Activated CD8-positive, alpha-beta T cell treated with anti-CD3 and anti-CD28 coated beads for 36 hours (primary cell): ENCODE measurements around the gene MTFMT. TPM values are rescaled to one million over a fixed set of nuclear protein-coding genes. Genes with fewer than 3 reads are reported as not detected.

Experiments
- ATAC-seq: fragments of 200-7000 bp; cut with Tn5 transposase; one replicate; pipeline ENCODE4 v1.10.0; 2021; ENCODE audit warnings: mild to moderate bottlenecking, moderate library complexity
- CTCF ChIA-PET: fragments of 350-600 bp; sonication (Branson Sonifier 250); formaldehyde crosslinking; loops from one replicate; lab custom pipeline; 2021; ENCODE audit warnings: antibody characterized with exemption; lab: Charles Lee
- POLR2A ChIA-PET: fragments of 350-600 bp; sonication (Branson Sonifier 250); formaldehyde crosslinking; loops from one replicate; lab custom pipeline; 2021; ENCODE audit warnings: antibody characterized with exemption; lab: Charles Lee
- DNase-seq: peaks from one replicate; pipeline ENCODE4 v3.0.0-alpha.2; 2020
- H3K27ac Mint-ChIP-seq: one replicate; pipeline ENCODE4 v1.8.0; 2021; ENCODE audit warnings: mild to moderate bottlenecking, mixed read lengths
- H3K27me3 Mint-ChIP-seq: one replicate; pipeline ENCODE4 v1.8.0; 2021; ENCODE audit warnings: mixed read lengths
- H3K36me3 Mint-ChIP-seq: one replicate; pipeline ENCODE4 v1.8.0; 2021; ENCODE audit warnings: low read depth, mixed read lengths
- H3K4me1 Mint-ChIP-seq: one replicate; pipeline ENCODE4 v1.8.0; 2021; ENCODE audit warnings: low read depth, mixed read lengths
- H3K4me3 Mint-ChIP-seq: one replicate; pipeline ENCODE4 v1.8.0; 2021; ENCODE audit warnings: mild to moderate bottlenecking, moderate library complexity, mixed read lengths
- H3K9me3 Mint-ChIP-seq: one replicate; pipeline ENCODE4 v1.8.0; 2021; ENCODE audit warnings: mixed read lengths
- CTCF ChIP-seq: fragments of 200-600 bp; IDR thresholded peaks from one replicate; pipeline ENCODE4 v1.8.0; 2022; ENCODE audit warnings: antibody characterized with exemption, mild to moderate bottlenecking
- intact Hi-C: fragments of 100-400 bp; cut with micrococcal nuclease; formaldehyde crosslinking; loops from one replicate; pipeline ENCODE4 v1.10.0; 2022
- total RNA-seq, 2 experiments: library from RNA; stranded (reverse); gene quantifications; one replicate each; pipeline ENCODE4 v1.2.3, GENCODE V29; 2021

Gene MTFMT
- total RNA-seq, 2 experiments from 2014 or later, result 19.7 to 21.0 TPM

GRCh38 chr15:64961013-64961412 lies 68.4 kb downstream of the MTFMT start:
- ATAC-seq (no peak), DNase-seq (no peak)
- H3K4me1 Mint-ChIP-seq, result no peaks in the 10 kb centered on the region
- H3K27ac Mint-ChIP-seq, result no peak overlapping the region
- no peak for TF ChIP-seq CTCF
- ChIA-PET POLR2A (no interaction called here), CTCF (no interaction called here)
- intact Hi-C loops, result no loop called here
- H3K9me3 Mint-ChIP-seq, result no peaks in the 10 kb centered on the region
- H3K4me3 Mint-ChIP-seq, result no peak overlapping the region
- peaks cover 42% of the 10 kb centered on the region for H3K36me3 Mint-ChIP-seq
- H3K27me3 Mint-ChIP-seq, result no peaks in the 10 kb centered on the region

DNA sequence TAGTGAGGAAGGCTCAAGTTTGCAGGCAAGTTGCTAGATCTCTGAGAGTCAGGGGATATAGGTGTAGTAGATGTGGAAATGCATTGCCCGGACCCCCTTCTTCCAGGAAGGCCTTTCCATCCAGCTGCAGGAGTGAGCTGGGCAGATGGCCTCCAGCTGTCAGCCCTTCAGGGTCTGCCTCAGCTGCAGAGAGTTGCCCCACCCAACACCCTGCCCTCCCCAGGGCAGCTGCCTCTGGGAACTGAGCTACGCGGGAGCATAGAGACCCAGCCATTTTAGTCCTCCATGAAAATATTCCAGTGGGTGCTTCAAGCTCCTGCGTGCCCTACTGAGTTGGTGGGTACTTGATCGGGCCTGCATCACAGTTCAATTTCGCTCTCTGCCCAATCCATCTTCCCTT lies 69.3 kb downstream of the MTFMT start:
- ChIA-PET CTCF (interaction anchor here (1.4 kb wide), 1 partner anchor 12 kb away, joined by 3 read pairs; no protein-coding TSS in a partner anchor), POLR2A (interaction anchor here (0.7 kb wide), 1 partner anchor 40 kb away, joined by 3 read pairs; no protein-coding TSS in a partner anchor)
- H3K36me3 Mint-ChIP-seq, result peaks cover 43% of the 10 kb centered on the region
- ATAC-seq (no peak), DNase-seq (no peak)
- TF ChIP-seq CTCF, result no peak
- no peaks in the 10 kb centered on the region for H3K27me3 Mint-ChIP-seq
- H3K4me3 Mint-ChIP-seq, result no peak overlapping the region
- H3K4me1 Mint-ChIP-seq, result no peaks in the 10 kb centered on the region
- H3K27ac Mint-ChIP-seq, result no peak overlapping the region
- intact Hi-C loops, result no loop called here
- H3K9me3 Mint-ChIP-seq, result no peaks in the 10 kb centered on the region

GRCh38 chr15:64959128-64959527 lies 70.3 kb downstream of the MTFMT start:
- ChIA-PET POLR2A (no interaction called here), CTCF (interaction anchor here (1.1 to 1.4 kb wide), 2 partner anchors 13 to 231 kb away, joined by 3 read pairs; no protein-coding TSS in a partner anchor)
- intact Hi-C loops, result no loop called here
- no peak overlapping the region for H3K4me3 Mint-ChIP-seq
- DNase-seq (no peak), ATAC-seq (no peak)
- no peaks in the 10 kb centered on the region for H3K4me1 Mint-ChIP-seq
- no peaks in the 10 kb centered on the region for H3K9me3 Mint-ChIP-seq
- TF ChIP-seq CTCF, result no peak
- H3K27me3 Mint-ChIP-seq, result no peaks in the 10 kb centered on the region
- peaks cover 39% of the 10 kb centered on the region for H3K36me3 Mint-ChIP-seq
- H3K27ac Mint-ChIP-seq, result no peak overlapping the region

- ATAC-seq, result no peak
- H3K4me3 Mint-ChIP-seq, result no peak overlapping the region
- H3K9me3 Mint-ChIP-seq, result no peaks in the 10 kb centered on the region
- ChIA-PET POLR2A (no interaction called here), CTCF (no interaction called here)
- intact Hi-C loops, result no loop called here
- H3K27me3 Mint-ChIP-seq, result no peaks in the 10 kb centered on the region
- no peaks in the 10 kb centered on the region for H3K4me1 Mint-ChIP-seq
- TF ChIP-seq CTCF, result no peak
- peaks cover 10% of the 10 kb centered on the region for H3K36me3 Mint-ChIP-seq
- peak overlapping the region; percentile 4 for H3K27ac Mint-ChIP-seq
- DNase-seq, result no peak
Measured at GRCh38 chr15:64954395-64954794, 75.0 kb downstream of the MTFMT start.

DNA sequence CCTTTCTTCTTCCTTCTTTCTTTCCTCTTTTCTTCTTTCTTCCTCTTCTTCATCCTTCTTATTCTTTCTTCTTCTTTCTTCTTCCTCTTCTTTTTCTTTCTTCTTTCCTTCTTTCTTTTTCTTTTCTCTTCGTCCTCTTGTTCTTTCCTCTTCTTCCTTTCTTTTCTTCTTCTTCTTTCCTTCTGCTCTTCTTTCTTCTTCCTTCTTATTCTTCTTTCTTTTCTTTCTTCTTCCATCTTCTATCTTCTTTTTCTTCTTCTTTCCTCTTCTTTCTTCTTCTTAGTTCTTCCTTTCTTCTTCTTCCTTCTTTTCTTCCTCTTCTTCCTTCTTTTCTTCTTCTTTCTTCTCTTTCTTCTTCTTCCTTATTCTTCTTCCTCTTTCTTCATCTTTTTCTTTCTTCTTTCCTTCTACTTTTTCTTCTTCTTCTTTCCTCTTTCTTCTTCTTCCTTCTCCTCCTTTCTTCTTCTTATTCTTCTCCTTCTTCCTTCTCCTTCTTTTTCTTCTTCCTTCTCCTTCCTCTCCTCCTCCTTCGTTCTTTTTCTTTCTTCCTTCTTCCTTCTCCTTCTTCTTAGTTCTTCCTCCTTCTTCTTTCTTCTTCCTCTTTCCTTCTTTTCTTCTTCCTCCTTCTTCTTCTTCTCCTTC lies 77.5 kb downstream of the MTFMT start:
- ATAC-seq (no peak), DNase-seq (no peak)
- CTCF ChIA-PET, result no interaction called here
- POLR2A ChIA-PET, result no interaction called here
- H3K27me3 Mint-ChIP-seq, result no peaks in the 10 kb centered on the region
- no peaks in the 10 kb centered on the region for H3K9me3 Mint-ChIP-seq
- no peak overlapping the region for H3K4me3 Mint-ChIP-seq
- peaks cover 5% of the 10 kb centered on the region for H3K36me3 Mint-ChIP-seq
- H3K27ac Mint-ChIP-seq, result no peak overlapping the region
- peak; percentile 30 for TF ChIP-seq CTCF
- intact Hi-C loops, result no loop called here
- H3K4me1 Mint-ChIP-seq, result no peaks in the 10 kb centered on the region

Other genes starting within 250 kb of the MTFMT start
- 10 to 100 TPM; 50.0 TPM for gene PIF1, start 204.0 kb downstream of the MTFMT start, total RNA-seq
- 10 to 100 TPM; 10.1 to 10.4 TPM for gene PLEKHO2, start 187.7 kb downstream of the MTFMT start, total RNA-seq
- 1 to 10 TPM; 3.4 to 4.3 TPM for gene ANKDD1A, start 117.7 kb downstream of the MTFMT start, total RNA-seq
- 10 to 100 TPM; 72.3 to 73.0 TPM for gene SPG21, start 39.7 kb downstream of the MTFMT start, total RNA-seq
- gene SLC51B, start 15.7 kb upstream of the MTFMT start, total RNA-seq, result not detected
- gene RASL12, start 38.4 kb upstream of the MTFMT start, total RNA-seq, result not detected
- gene KBTBD13, start 47.1 kb upstream of the MTFMT start, total RNA-seq, result not detected
- gene UBAP1L, start 85.6 kb upstream of the MTFMT start, total RNA-seq, result 1 to 10 TPM; 2.9 to 3.3 TPM
- gene PDCD7, start 104.2 kb upstream of the MTFMT start, total RNA-seq, result 10 to 100 TPM; 33.8 to 35.1 TPM
- 10 to 100 TPM; 76.7 to 77.4 TPM for gene CLPX, start 155.7 kb upstream of the MTFMT start, total RNA-seq
- gene CILP, start 181.8 kb upstream of the MTFMT start, total RNA-seq, result not detected